Posterior cingulate gyrus (tissue), 11 donors: ENCODE measurements around the gene BTBD10.
A peak's percentile ranks its signal among the peaks of the same experiment; 100 is the strongest.

ENCODE experiments used
- DNase-seq, 10 donors: peaks; one replicate each; pipeline versions ENCODE4 v3.0.0 to v3.0.0-alpha.2; 2020 to 2021; ENCODE audit warnings: mixed read lengths in 3 of 10
- intact Hi-C: fragments of 100-400 bp; cut with DNase I; formaldehyde crosslinking; loops from one replicate; pipeline ENCODE4 v1.15.1; 2023

The BTBD10 gene

DNA sequence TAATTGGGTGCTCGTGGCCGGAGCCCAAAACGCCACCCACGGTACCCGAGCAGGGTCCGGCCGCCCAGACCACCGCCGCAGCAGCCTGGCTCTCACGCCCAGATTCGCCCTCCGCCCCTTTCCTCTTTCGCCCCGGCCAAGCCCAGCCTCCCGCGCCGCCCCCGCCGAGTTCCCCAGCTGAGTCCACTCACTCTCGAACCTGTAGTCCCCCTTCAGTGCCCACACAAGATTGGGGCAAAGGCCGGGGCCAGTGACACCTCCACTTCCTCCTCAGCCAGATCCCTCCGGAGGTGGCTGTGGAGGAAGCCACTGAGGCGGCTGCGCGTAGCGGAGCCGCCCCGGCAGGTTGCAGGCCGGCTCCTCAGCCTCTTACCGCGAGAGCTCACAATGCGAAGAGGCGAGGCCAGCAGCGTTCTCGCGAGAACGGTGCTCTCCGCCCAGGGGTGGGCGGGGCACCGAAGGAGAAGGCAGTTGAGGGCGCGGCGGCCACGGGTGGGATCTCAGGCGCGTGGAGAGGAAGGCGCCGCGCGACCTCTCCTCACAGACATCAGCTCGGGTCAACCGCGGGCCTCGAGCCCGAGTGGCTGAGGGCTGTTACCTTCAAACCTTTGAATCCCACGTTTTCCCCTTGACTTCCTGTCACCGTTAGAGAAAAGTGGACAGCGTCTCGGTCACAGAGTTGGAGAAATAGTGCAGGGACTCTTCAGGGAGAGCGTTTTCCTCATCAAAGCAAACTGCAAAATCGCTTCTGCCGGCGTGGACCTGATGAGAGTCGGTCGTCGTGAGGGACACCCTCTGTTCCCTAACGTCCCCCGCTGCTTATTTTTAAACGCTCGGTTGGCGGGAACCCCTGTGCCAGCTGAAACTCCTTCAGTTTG is at the start of gene BTBD10:
BTBD10 (minus strand) TSS at position 322 of the 878 bp plus-strand sequence. CDS start 18,098 bp downstream, outside the sequence.
- DNase-seq = peak; percentile 76 to 99 (median 88)
- intact Hi-C loops = loop anchor here (5.0 to 10.0 kb wide), 3 partner anchors 186 to 278 kb away; partner anchors contain the start of genes BMAL1 and FAR1

GRCh38 chr11:13503393-13503792 is 40.4 kb upstream of the BTBD10 start:
- intact Hi-C loops = no loop called here

GRCh38 chr11:13502492-13502891 is 39.5 kb upstream of the BTBD10 start:
- intact Hi-C loops = no loop called here
- DNase-seq = no peak

More at GRCh38 chr11:13503393-13503792, 40.4 kb upstream of the BTBD10 start:
- DNase-seq = no peak

GRCh38 chr11:13495929-13496328 is 32.9 kb upstream of the BTBD10 start, which contains the start of gene PTH:
PTH (minus strand) TSS chr11:13495997; CDS start chr11:13492855, 3,142 bp downstream.
- DNase-seq = no peak

GRCh38 chr11:13494051-13494450 is 31.0 kb upstream of the BTBD10 start:
- intact Hi-C loops = no loop called here
- DNase-seq = no peak

More at GRCh38 chr11:13495929-13496328, 32.9 kb upstream of the BTBD10 start, which contains the start of gene PTH:
- intact Hi-C loops = no loop called here

DNA sequence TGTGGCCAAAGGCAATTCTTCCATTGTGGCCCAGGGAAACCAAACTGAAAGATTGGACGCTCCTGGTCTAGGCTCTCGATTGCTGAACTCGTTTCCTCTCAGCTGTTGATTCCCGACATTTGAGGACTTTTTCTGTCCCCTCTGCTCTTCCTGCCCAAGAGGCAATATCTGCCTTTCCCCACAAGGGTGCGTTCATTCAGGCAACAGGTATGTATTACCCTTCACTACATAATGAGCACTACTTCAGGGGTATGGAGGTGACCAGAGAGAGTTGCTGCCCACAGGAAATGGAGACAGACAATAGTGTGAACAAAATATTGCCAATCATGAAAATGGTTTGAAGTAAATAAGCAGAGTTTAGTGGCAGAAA is 24.6 kb upstream of the BTBD10 start:
- no peak for DNase-seq
- intact Hi-C loops = no loop called here

DNA sequence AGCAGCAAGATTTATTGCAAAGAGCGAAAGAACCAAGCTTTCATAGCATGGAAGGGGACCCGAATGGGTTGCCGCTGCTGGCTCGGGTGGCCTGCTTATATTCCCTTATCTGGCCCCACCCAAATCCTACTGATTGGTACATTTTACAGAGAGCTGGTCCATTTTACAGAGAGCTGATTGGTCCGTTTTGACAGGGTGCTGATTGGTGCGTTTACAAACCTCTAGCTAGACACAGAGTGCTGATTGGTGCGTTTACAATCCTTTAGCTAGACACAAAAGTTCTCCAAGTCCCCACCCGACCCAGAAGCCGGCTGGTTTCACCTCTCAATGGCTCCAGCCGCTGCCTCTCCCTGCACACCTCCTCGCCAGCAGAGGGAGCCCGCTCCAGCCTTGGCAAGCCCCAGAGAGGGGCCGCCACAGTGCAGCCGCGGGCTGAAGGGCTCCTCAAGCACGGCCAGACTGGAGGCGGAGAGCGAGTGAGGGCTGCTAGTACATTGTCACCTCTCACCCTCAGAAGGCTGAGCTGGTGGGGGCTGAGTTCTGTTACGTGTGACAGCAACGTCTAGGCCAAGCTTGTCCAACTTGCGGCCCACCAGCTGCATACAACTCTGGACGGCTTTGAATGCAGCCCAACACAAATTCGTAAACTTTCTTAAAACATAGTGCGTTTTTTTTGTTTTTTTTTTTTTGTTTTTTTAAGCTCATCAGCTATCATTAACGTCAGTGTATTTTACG is 24.1 kb upstream of the BTBD10 start:
- peak in 4 of 10 donors; percentile 12 to 80 (median 50) for DNase-seq

GRCh38 chr11:13480198-13480597 is 17.2 kb upstream of the BTBD10 start:
- intact Hi-C loops = no loop called here
- peak in 1 of 10 donors; percentile 52 for DNase-seq

More for the DNA sequence above, 24.1 kb upstream of the BTBD10 start:
- intact Hi-C loops = no loop called here

GRCh38 chr11:13479688-13480087 is 16.7 kb upstream of the BTBD10 start:
- intact Hi-C loops = no loop called here
- DNase-seq = no peak

- no peak for DNase-seq
- intact Hi-C loops = no loop called here
Measured at GRCh38 chr11:13475091-13475490, 12.1 kb upstream of the BTBD10 start.

GRCh38 chr11:13473013-13473722 is 10.1 kb upstream of the BTBD10 start:
- no peak for DNase-seq
- intact Hi-C loops = no loop called here

DNA sequence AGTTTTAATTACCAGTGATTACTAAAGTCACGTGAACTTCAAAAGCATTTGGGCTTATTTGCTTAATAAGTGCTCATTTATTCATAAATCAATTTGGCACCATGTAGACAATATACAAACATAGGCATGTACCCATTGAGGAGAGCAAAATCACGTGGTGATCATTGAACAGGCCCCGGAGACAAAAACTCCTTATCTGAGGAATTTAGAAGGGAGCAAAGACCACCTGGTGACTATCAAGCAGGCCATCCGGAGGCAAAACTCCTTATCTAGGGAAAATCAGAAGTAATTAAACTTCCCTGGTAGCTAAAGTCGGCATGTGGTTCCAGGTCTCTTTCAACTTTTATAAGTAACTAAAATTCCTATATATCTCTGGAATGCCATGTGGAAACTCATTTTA is 5.7 kb upstream of the BTBD10 start:
- intact Hi-C loops = loop anchor here (10.0 kb wide), 1 partner anchor 284 kb away; no protein-coding TSS in a partner anchor

DNA sequence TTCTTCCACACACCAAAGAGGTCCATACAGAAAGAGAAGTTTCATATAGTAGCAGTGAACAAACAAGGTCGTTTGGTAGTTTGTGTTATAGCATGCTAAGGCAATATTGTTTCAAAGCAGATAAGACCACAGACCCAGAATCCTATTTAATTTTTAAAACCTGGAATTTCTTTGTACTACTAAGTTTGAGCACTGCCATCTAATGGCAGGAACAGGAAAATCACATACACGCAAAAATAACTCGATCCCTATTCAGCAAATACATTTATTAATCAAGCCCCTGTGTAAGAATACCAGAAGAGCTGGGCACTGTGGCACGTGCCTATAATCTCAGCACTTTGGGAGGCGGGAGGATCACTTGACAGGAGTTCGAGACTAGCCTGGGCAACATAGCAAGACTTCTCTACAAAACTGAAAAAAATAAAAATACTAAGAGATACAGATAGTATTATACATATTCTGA is 2.9 kb upstream of the BTBD10 start:
- intact Hi-C loops = loop anchor here (10.0 kb wide), 1 partner anchor 281 kb away; no protein-coding TSS in a partner anchor
- no peak for DNase-seq

More for the DNA sequence above, 5.7 kb upstream of the BTBD10 start:
- DNase-seq = no peak

GRCh38 chr11:13463779-13464290 is 813 bp upstream of the BTBD10 start:
- intact Hi-C loops = loop anchor here (5.0 to 10.0 kb wide), 3 partner anchors 187 to 279 kb away; partner anchors contain the start of genes BMAL1 and FAR1
- DNase-seq = peak in 1 of 10 donors; percentile 6

DNA sequence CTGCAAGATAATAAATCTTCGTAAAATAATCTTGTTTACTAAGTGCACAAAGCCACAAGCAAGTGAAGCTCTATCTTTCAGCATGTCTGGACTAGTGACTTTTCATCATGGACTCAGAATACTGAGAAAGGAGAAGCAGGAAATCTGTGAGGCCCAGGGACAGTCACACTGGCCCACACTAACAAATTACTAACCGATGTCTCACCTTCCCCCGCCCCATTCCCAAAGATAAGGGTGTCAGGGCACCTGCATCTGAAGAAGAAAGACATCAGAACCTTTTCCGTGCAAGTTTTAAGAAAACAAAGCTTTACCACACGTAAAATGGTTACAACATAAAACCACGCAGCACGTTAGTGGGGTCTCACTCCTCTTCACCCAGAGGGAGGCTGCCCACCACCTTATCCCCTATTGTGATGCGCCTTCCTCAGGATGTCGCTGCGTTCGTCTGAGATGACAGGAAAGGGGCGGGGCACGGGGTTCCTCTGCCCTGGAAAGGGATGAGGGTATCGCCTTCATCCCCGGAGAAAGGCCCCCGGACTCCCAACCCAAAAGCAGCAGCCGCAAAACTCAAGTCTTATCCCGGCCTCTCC is 616 bp downstream of the BTBD10 start:
- intact Hi-C loops = loop anchor here (5.0 to 10.0 kb wide), 3 partner anchors 185 to 278 kb away; partner anchors contain the start of genes BMAL1 and FAR1

DNA sequence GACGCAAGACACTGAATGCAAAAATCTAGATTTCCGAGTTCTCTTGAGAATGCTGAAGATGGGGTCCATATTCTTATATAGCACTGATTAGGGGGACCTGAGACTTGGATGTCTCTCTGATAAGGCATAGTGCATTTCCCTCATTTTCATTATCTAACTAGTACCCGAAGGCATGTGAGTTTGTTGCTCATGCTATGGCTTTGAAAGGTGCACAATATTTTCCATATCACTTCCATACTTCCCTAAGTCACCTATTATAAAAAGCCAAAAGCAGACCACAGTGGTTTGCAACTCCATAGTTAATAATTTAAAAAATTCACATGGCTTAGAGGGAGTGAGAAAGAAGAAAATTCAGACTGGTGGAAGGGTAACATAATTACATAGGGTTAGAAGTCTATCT is 1.7 kb downstream of the BTBD10 start:
- intact Hi-C loops = loop anchor here (5.0 to 10.0 kb wide), 3 partner anchors 184 to 276 kb away; partner anchors contain the start of genes BMAL1 and FAR1
- DNase-seq = no peak

More for the DNA sequence above, 616 bp downstream of the BTBD10 start:
- peak; percentile 25 to 92 (median 50) for DNase-seq

DNA sequence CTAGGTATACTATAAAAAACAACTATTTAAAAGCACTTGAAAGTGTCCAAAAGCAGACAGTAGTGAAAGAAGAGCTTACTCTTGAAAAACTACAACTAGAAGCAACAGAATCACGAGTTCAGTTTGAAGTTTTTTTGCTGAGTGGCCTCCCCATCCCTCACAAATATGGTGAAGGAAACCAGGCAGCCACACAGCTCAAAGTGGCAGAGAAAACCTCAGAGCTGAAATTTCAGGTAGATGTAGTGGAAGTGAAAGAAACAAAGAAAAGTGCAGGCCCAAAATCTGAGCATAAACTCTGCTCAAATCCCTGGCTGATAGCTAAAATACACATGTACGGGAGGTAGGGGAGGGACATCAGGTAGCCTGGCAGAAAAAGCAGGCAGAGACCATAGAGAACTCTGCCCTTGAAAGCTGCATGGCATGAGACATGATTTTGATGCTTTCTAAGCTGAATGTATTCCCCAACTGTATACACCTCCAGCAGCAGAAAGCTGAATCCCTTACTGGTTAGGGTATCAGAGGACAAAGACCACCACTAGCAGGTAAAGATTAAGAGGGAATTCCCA is 12.1 kb downstream of the BTBD10 start:
- intact Hi-C loops = no loop called here
- no peak for DNase-seq

DNA sequence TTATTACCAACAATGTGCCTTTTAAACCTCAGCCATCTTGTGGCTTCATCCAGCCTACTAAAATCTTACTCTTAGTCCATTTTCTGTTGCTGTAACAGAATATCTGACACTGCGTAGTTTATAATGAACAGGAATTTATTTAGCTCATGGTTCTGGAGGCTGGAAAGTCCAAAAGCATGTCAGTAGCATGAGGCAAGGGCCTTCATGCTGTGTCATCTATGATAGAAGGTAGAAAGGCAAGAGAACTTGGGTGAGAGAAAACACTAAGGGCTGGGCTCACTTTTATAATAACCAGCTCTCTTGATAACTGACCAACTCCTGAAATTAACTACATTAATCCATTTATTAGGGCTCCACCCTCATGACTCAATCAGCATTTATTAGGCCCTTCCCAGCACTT is 13.5 kb downstream of the BTBD10 start:
- DNase-seq = no peak
- intact Hi-C loops = no loop called here

- no peak for DNase-seq
Measured at GRCh38 chr11:13448876-13449275, 14.1 kb downstream of the BTBD10 start.

More at GRCh38 chr11:13448876-13449275, 14.1 kb downstream of the BTBD10 start:
- intact Hi-C loops = no loop called here
